Tibial nerve (tissue), 4 donors: ENCODE data around the gene C1QA.

Experiments
- CTCF ChIP-seq, 5 experiments: fragments of 200-600 bp in 3 of 5; fragments of 450-650 bp in 2 of 5; sonication (generic) in 3 of 5; IDR thresholded peaks; one replicate each; pipeline ENCODE4 v1.5.1; 2016 to 2019; ENCODE audit warnings: antibody characterized with exemption in 5 of 5, mild to moderate bottlenecking in 3 of 5, moderate library complexity in 2 of 5
- EP300 ChIP-seq, 2 donors: sonication (generic); formaldehyde crosslinking; IDR thresholded peaks; one replicate each; pipeline ENCODE4 v1.6.1; 2017; ENCODE audit warnings: antibody characterized with exemption in 2 of 2, mild to moderate bottlenecking in 1 of 2
- POLR2A ChIP-seq, 2 donors: fragments of 450-650 bp; IDR thresholded peaks; one replicate each; pipeline ENCODE4 v1.6.1; 2017; ENCODE audit warnings: antibody characterized with exemption in 2 of 2, mild to moderate bottlenecking in 2 of 2, moderate library complexity in 2 of 2

- TF ChIP-seq EP300 (IDR thresholded peaks at IDR 0.05) (no peak), POLR2A (IDR thresholded peaks at IDR 0.05) (no peak), CTCF (IDR thresholded peaks at IDR 0.05) (no peak)
Measured at GRCh38 chr1:22670352-22670975, 34.0 kb downstream of the C1QA start.
